Measurements from ENCODE around the gene GLT8D2. TPM values are rescaled to one million over a fixed set of nuclear protein-coding genes. Genes with fewer than 3 reads are reported as not detected.
"Not testable (repeated sequence)": the region's sequence is repeated elsewhere in the genome, so short reads cannot be mapped to it uniquely, and the experiment has no call there.

The GLT8D2 gene
- total RNA-seq, 1 experiment from 2014 or later, result 3.8 TPM

DNA sequence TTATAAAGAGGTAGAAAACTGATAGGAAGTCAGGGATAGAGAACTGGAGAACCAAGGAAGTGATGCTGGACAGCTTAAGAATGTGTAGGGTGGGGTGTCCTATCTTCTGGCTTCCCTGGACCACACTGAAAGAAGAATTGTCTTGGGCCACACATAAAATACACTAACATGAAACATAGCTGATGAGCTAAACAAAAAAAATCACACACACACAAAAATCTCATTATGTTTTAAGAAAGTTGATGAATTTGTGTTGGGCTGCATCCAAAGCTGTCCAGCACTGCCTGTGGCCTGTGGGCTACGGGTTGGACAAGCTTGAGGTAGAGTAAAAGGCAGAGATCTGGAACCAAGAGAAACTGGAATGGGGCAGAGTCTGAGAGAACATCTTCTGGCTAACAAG, 7.4 kb downstream of the GLT8D2 start:
- H2BK15ac ChIP-seq (ENCODE audit: low read depth, low read length), result no peak overlapping the region
- no peak overlapping the region for H3K14ac ChIP-seq (ENCODE audit: insufficient read depth, low read length)
- WGBS (ENCODE audit: extremely low coverage, insufficient read length, low lambda C conversion rate), result no CpG with 5 or more reads among the region's 1 CpG
- H3K18ac ChIP-seq (ENCODE audit: insufficient read length, low read depth, low read length), result no peak overlapping the region
- H3K36me3 Mint-ChIP-seq (ENCODE audit: insufficient read depth in 1 of 3, low read depth in 3 of 3), result no peaks in the 10 kb centered on the region
- no peak overlapping the region for H2BK20ac ChIP-seq (ENCODE audit: low read depth, low read length, poor library complexity, severe bottlenecking)
- H3T11ph ChIP-seq (ENCODE audit: low read length), result no peak overlapping the region
- no peak overlapping the region for H3K27ac ChIP-seq (ENCODE audit: insufficient read length, low read depth, low read length)
- H3K9me3 Mint-ChIP-seq, result no peaks in the 10 kb centered on the region
- H3K79me2 ChIP-seq (ENCODE audit: insufficient read depth, low read length), result no peaks in the 10 kb centered on the region
- H3K79me1 ChIP-seq (ENCODE audit: insufficient read depth, low read depth, low read length, poor library complexity, severe bottlenecking), result no peaks in the 10 kb centered on the region
- H3K4me1 ChIP-seq (ENCODE audit: insufficient read depth, low read length), result no peaks in the 10 kb centered on the region
- no peak overlapping the region for H4K8ac ChIP-seq (replicated peaks; ENCODE audit: insufficient read length, low read depth, low read length)
- no peak overlapping the region for H3K27ac Mint-ChIP-seq
- H3K56ac ChIP-seq (ENCODE audit: insufficient read length, low read depth, low read length), result no peak overlapping the region
- no peak overlapping the region for H2AFZ ChIP-seq (ENCODE audit: low read length)
- no peaks in the 10 kb centered on the region for H4K20me1 ChIP-seq (ENCODE audit: control insufficient read depth, insufficient read depth, insufficient read length)
- no peak overlapping the region for H3K4me2 ChIP-seq (ENCODE audit: insufficient read depth, insufficient read length, low read length)
- H3K9me3 ChIP-seq (ENCODE audit: control insufficient read depth, low read depth, low read length), result no peaks in the 10 kb centered on the region
- no peak overlapping the region for H4K91ac ChIP-seq (ENCODE audit: insufficient read length, low read depth, low read length)
- H4K5ac ChIP-seq (ENCODE audit: insufficient read length, low read depth, low read length), result no peak overlapping the region
- H2BK5ac ChIP-seq (ENCODE audit: insufficient read length, low read length), result no peak overlapping the region
- H3K9ac ChIP-seq (ENCODE audit: extremely low read depth, insufficient read length, low read length), result no peak overlapping the region
- H3K23me2 ChIP-seq (ENCODE audit: insufficient read length, low read depth, low read length, poor library complexity, severe bottlenecking), result no peaks in the 10 kb centered on the region
- H3K4ac ChIP-seq (ENCODE audit: low read depth, low read length), result no peak overlapping the region
- H2BK120ac ChIP-seq (ENCODE audit: low read depth, low read length, poor library complexity, severe bottlenecking), result no peak overlapping the region
- no peak overlapping the region for H3K4me3 Mint-ChIP-seq
- no peaks in the 10 kb centered on the region for H3K27me3 ChIP-seq (ENCODE audit: insufficient read depth, low read length)
- DNase-seq, result no peak
- H2BK12ac ChIP-seq (ENCODE audit: insufficient read length, low read depth, low read length), result no peak overlapping the region
- no peak overlapping the region for H2AK5ac ChIP-seq (ENCODE audit: insufficient read length, low read length)
- TF ChIP-seq, protein P1, sequence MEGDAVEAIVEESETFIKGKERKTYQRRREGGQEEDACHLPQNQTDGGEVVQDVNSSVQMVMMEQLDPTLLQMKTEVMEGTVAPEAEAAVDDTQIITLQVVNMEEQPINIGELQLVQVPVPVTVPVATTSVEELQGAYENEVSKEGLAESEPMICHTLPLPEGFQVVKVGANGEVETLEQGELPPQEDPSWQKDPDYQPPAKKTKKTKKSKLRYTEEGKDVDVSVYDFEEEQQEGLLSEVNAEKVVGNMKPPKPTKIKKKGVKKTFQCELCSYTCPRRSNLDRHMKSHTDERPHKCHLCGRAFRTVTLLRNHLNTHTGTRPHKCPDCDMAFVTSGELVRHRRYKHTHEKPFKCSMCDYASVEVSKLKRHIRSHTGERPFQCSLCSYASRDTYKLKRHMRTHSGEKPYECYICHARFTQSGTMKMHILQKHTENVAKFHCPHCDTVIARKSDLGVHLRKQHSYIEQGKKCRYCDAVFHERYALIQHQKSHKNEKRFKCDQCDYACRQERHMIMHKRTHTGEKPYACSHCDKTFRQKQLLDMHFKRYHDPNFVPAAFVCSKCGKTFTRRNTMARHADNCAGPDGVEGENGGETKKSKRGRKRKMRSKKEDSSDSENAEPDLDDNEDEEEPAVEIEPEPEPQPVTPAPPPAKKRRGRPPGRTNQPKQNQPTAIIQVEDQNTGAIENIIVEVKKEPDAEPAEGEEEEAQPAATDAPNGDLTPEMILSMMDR (conservative IDR thresholded peaks at IDR 0.05), result no peak
- peaks cover 15% of the 10 kb centered on the region for H3K27me3 Mint-ChIP-seq (ENCODE audit: low read depth)
- no peaks in the 10 kb centered on the region for H3K4me1 Mint-ChIP-seq
- no peak overlapping the region for H3K23ac ChIP-seq (ENCODE audit: insufficient read length, low read depth, low read length)

DNA sequence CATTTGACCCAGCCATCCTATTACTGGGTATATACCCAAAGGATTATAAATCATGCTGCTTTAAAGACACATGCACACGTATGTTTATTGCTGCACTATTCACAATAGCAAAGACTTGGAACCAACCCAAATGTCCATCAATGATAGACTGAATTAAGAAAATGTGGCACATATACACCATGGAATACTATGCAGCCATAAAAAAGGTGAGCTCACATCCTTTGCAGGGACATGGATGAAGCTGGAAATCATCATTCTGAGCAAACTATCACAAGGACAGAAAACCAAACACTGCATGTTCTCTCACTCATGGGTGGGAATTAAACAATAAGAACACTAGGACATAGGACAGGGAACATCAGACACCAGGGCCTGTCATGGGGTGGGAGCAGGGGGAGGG, 10.2 kb downstream of the GLT8D2 start:
- H3K4me3 Mint-ChIP-seq; H2AK5ac ChIP-seq (ENCODE audit: insufficient read length, low read length); H4K5ac ChIP-seq (ENCODE audit: insufficient read length, low read depth, low read length); H3K56ac ChIP-seq (ENCODE audit: insufficient read length, low read depth, low read length); H3K27ac ChIP-seq (ENCODE audit: insufficient read length, low read depth, low read length); DNase-seq; H3K18ac ChIP-seq (ENCODE audit: insufficient read length, low read depth, low read length); H2BK20ac ChIP-seq (ENCODE audit: low read depth, low read length, poor library complexity, severe bottlenecking); H2BK5ac ChIP-seq (ENCODE audit: insufficient read length, low read length); H3K4ac ChIP-seq (ENCODE audit: low read depth, low read length); H3K4me1 Mint-ChIP-seq; H3K9ac ChIP-seq (ENCODE audit: extremely low read depth, insufficient read length, low read length); H3K14ac ChIP-seq (ENCODE audit: insufficient read depth, low read length); H3K79me1 ChIP-seq (ENCODE audit: insufficient read depth, low read depth, low read length, poor library complexity, severe bottlenecking); H3K23me2 ChIP-seq (ENCODE audit: insufficient read length, low read depth, low read length, poor library complexity, severe bottlenecking); H3K27ac Mint-ChIP-seq; H2BK15ac ChIP-seq (ENCODE audit: low read depth, low read length); H2AFZ ChIP-seq (ENCODE audit: low read length); H3K36me3 Mint-ChIP-seq (ENCODE audit: insufficient read depth in 1 of 3, low read depth in 3 of 3); H4K20me1 ChIP-seq (ENCODE audit: control insufficient read depth, insufficient read depth, insufficient read length); H3K4me2 ChIP-seq (ENCODE audit: insufficient read depth, insufficient read length, low read length); H3K23ac ChIP-seq (ENCODE audit: insufficient read length, low read depth, low read length); H2BK12ac ChIP-seq (ENCODE audit: insufficient read length, low read depth, low read length); H4K8ac ChIP-seq (replicated peaks; ENCODE audit: insufficient read length, low read depth, low read length); H3K27me3 ChIP-seq (ENCODE audit: insufficient read depth, low read length); H4K91ac ChIP-seq (ENCODE audit: insufficient read length, low read depth, low read length); H3T11ph ChIP-seq (ENCODE audit: low read length); H3K79me2 ChIP-seq (ENCODE audit: insufficient read depth, low read length); H3K9me3 Mint-ChIP-seq; H2BK120ac ChIP-seq (ENCODE audit: low read depth, low read length, poor library complexity, severe bottlenecking); H3K4me1 ChIP-seq (ENCODE audit: insufficient read depth, low read length); H3K9me3 ChIP-seq (ENCODE audit: control insufficient read depth, low read depth, low read length): not testable (repeated sequence)
- H3K27me3 Mint-ChIP-seq (ENCODE audit: low read depth), result peaks cover 36% of the 10 kb centered on the region
- WGBS (ENCODE audit: extremely low coverage, insufficient read length, low lambda C conversion rate), result no CpG with 5 or more reads among the region's 1 CpG

All from H9 (cell line).